KMS-11 (cell line): ENCODE data around the gene KRTAP10-8.
"Not testable (repeated sequence)": the region's sequence is repeated elsewhere in the genome, so short reads cannot be mapped to it uniquely, and the experiment has no call there.

ENCODE experiments used
- H2AFZ ChIP-seq: fragments of 200-600 bp; sonication (generic); 2 replicates; pipeline ENCODE4 v1.6.1; 2016; ENCODE audit warnings: antibody characterized with exemption, mixed run types, low read depth
- H3K27ac ChIP-seq: fragments of 200-600 bp; sonication (generic); 2 replicates; pipeline ENCODE4 v1.6.1; 2016; ENCODE audit warnings: mild to moderate bottlenecking, mixed run types
- H3K27me3 ChIP-seq: fragments of 200-600 bp; sonication (generic); 2 replicates; pipeline ENCODE4 v1.6.1; 2017; ENCODE audit warnings: mild to moderate bottlenecking, low read depth, mixed run types, moderate library complexity; ENCODE audit not compliant: insufficient read depth
- H3K36me3 ChIP-seq: fragments of 200-600 bp; sonication (generic); 2 replicates; pipeline ENCODE4 v1.6.1; 2017; ENCODE audit warnings: mild to moderate bottlenecking, mixed run types; ENCODE audit not compliant: insufficient read depth
- H3K4me1 ChIP-seq: fragments of 200-600 bp; sonication (generic); 2 replicates; pipeline ENCODE4 v1.6.1; 2016; ENCODE audit warnings: mild to moderate bottlenecking, low read depth, mixed run types; ENCODE audit not compliant: poor library complexity, severe bottlenecking
- H3K4me2 ChIP-seq: fragments of 200-600 bp; sonication (generic); 2 replicates; pipeline ENCODE4 v1.7.0; 2016; ENCODE audit warnings: mild to moderate bottlenecking, mixed run types
- H3K4me3 ChIP-seq: fragments of 200-600 bp; sonication (generic); IDR thresholded peaks from 2 replicates; pipeline ENCODE4 v1.6.1; 2017; ENCODE audit warnings: low read depth, low read length, mixed read lengths; ENCODE audit not compliant: insufficient read depth
- H3K79me2 ChIP-seq: fragments of 200-600 bp; sonication (generic); 2 replicates; pipeline ENCODE4 v1.6.1; 2016; ENCODE audit warnings: low read depth, mixed run types; ENCODE audit not compliant: insufficient read depth
- H3K9ac ChIP-seq: fragments of 200-600 bp; sonication (generic); 2 replicates; pipeline ENCODE4 v1.6.1; 2016; ENCODE audit warnings: mild to moderate bottlenecking, mixed run types
- H4K20me1 ChIP-seq: fragments of 200-600 bp; sonication (generic); 2 replicates; pipeline ENCODE4 v1.6.1; 2016; ENCODE audit warnings: mild to moderate bottlenecking, mixed run types; ENCODE audit not compliant: insufficient read depth
- CTCF ChIP-seq: fragments of 200-600 bp; sonication (generic); conservative IDR thresholded peaks from 2 replicates; pipeline ENCODE4 v1.6.1; 2017; ENCODE audit warnings: low read depth, mild to moderate bottlenecking, antibody characterized with exemption, low read length, moderate library complexity, mixed read lengths

Gene KRTAP10-8

DNA sequence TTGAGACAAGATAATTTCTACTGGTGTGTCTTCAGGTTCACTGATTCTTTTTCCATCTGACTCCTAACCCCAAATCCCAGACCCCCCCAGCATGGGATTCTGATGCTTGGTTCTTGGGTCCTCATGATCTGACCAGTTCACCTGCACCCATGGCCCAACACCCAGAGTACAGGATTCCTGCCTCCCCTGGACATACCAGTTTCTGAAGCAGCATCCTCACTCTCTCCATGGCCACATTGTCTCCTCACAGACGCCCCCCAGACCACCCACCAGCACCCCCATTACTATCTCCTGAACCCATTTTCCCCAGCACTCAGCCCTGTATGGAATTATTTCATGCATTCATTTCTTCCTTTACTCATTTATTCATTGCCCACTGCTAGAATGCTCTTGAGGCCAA is 45.0 kb downstream of the KRTAP10-8 start:
- no peak for TF ChIP-seq CTCF

GRCh38 chr21:44657635-44658540 is 46.0 kb downstream of the KRTAP10-8 start, which contains the start of gene KRTAP12-3:
Gene KRTAP12-3 (plus strand): TSS chr21:44657932. CDS start chr21:44657980, 48 bp downstream.
- no peaks in the 10 kb centered on the region for H3K4me1 ChIP-seq
- TF ChIP-seq CTCF, result no peak
- no peaks in the 10 kb centered on the region for H4K20me1 ChIP-seq
- no peak within 1 kb of the TSS for H3K27ac ChIP-seq
- no peak within 1 kb of the TSS for H2AFZ ChIP-seq
- H3K9ac ChIP-seq, result no peak within 1 kb of the TSS
- no peaks in the 10 kb centered on the region for H3K36me3 ChIP-seq
- no peaks in the 10 kb centered on the region for H3K79me2 ChIP-seq
- no peak within 1 kb of the TSS for H3K4me3 ChIP-seq
- H3K4me2 ChIP-seq, result no peak within 1 kb of the TSS
- H3K27me3 ChIP-seq, result peaks cover 32% of the 10 kb centered on the region

More for the DNA sequence above, 45.0 kb downstream of the KRTAP10-8 start:
- Histone ChIP-seq H3K9ac (no peak overlapping the region), H3K4me1 (no peaks in the 10 kb centered on the region), H3K4me2 (no peak overlapping the region), H4K20me1 (no peaks in the 10 kb centered on the region), H3K4me3 (no peak overlapping the region), H3K27ac (no peak overlapping the region), H3K36me3 (no peaks in the 10 kb centered on the region), H2AFZ (no peak overlapping the region), H3K79me2 (no peaks in the 10 kb centered on the region), H3K27me3 (peaks cover 33% of the 10 kb centered on the region)

DNA sequence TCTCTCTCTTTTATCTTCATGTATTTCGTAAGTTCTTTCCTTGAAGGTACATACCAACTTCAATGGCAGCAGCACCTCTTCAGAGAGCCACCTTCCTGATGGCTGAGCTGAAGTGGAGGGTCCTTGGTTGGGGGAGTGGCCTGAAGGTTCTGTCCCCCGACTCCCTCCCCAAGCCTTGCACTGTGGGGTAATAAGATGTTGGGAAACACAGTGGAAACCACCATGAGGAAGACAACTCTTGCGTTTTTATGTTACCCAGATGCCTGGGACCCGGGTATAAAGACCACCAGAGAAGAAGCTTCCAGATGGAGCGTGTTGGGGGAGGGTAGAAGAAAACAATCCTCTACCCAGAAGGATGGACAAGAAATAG is 46.6 kb downstream of the KRTAP10-8 start:
- Histone ChIP-seq H3K27ac (no peak overlapping the region), H3K9ac (no peak overlapping the region), H3K4me3 (no peak overlapping the region), H3K4me2 (no peak overlapping the region), H4K20me1 (no peaks in the 10 kb centered on the region), H2AFZ (no peak overlapping the region), H3K27me3 (peaks cover 30% of the 10 kb centered on the region), H3K79me2 (no peaks in the 10 kb centered on the region), H3K4me1 (no peaks in the 10 kb centered on the region), H3K36me3 (no peaks in the 10 kb centered on the region)
- TF ChIP-seq CTCF, result no peak

DNA sequence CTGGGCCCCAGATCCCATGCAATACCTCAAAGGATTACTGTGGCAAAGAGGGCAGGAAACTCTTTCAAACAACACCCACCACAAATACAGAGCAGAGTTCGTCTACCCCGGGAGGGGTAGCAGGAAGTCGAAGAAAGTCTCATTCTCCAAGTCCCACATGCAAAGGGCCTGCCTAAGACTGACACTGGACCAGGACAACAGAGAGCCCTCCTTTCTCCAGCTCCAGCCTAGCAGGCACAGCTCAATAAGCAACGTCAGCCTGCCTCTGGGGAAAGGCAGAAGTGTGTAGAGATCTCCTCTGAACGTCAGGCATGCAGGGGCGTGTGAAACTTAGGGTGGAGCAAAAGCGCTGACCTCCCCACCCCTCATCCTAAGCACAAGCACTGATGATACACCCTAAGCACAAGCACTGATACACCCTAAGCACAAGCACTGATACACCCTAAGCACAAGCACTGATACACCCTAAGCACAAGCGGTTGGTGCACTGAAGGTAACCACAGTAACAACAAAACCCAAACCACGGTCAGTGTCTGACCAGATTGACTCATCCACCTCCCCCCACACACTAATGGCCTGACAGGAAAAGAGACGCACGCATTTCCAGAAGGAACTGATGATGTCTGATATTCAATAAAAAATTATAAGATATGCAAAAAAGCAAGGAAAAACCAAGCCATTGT is 47.2 kb downstream of the KRTAP10-8 start:
- no peak overlapping the region for H3K9ac ChIP-seq
- H4K20me1 ChIP-seq, result no peaks in the 10 kb centered on the region
- no peak for TF ChIP-seq CTCF
- peaks cover 30% of the 10 kb centered on the region for H3K27me3 ChIP-seq
- no peak overlapping the region for H3K4me3 ChIP-seq
- no peak overlapping the region for H3K27ac ChIP-seq
- no peak overlapping the region for H2AFZ ChIP-seq
- H3K36me3 ChIP-seq, result no peaks in the 10 kb centered on the region
- H3K79me2 ChIP-seq, result no peaks in the 10 kb centered on the region
- no peaks in the 10 kb centered on the region for H3K4me1 ChIP-seq
- H3K4me2 ChIP-seq, result no peak overlapping the region

DNA sequence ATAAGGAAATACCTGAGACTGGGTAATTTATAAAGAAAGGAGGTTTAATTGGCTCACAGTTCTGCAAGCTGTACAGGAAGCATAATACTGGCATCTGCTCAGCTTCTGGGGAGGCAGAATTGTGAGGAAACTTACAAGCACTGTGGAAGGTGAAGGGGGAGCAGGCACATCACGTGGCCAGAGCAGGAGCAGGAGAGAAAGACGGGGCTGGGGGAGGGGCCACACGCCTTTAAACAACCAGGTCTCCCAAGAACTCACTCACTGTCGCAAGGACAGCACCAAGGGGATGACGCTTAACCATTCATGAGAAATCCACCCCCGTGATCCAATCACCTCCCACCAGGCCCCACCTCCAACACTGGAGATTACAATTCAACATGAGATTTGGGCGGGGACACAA is 49.7 kb downstream of the KRTAP10-8 start:
- H3K79me2 ChIP-seq, H3K4me1 ChIP-seq, H3K4me3 ChIP-seq, H3K9ac ChIP-seq, H3K36me3 ChIP-seq, H4K20me1 ChIP-seq, H3K27ac ChIP-seq, H3K4me2 ChIP-seq, H2AFZ ChIP-seq: not testable (repeated sequence)
- H3K27me3 ChIP-seq, result peaks cover 27% of the 10 kb centered on the region; the same call in 1 of the 2 replicates
